Stimulated activated memory B cell treated with anti-CD40 and anti-IgM and Interleukin-4, amounts not matched to agents 10 μg/mL and 1 μg/mL and 100 μg/mL, for 72 hours (primary cell): ENCODE measurements around the gene CREB5.

Experiments used
- ATAC-seq: fragments of 150-1000 bp; cut with Tn5 transposase; 2 replicates; pipeline ENCODE4 v1.10.0; 2021
- H3K27ac Mint-ChIP-seq: one replicate; pipeline ENCODE4 v1.8.0; 2022; ENCODE audit warnings: mild to moderate bottlenecking, mixed read lengths
- H3K27me3 Mint-ChIP-seq: one replicate; pipeline ENCODE4 v1.8.0; 2022; ENCODE audit warnings: mixed read lengths
- H3K36me3 Mint-ChIP-seq: one replicate; pipeline ENCODE4 v1.8.0; 2022; ENCODE audit warnings: mixed read lengths
- H3K4me1 Mint-ChIP-seq: one replicate; pipeline ENCODE4 v1.8.0; 2022; ENCODE audit warnings: mixed read lengths
- H3K4me3 Mint-ChIP-seq: one replicate; pipeline ENCODE4 v1.8.0; 2022; ENCODE audit warnings: mild to moderate bottlenecking, moderate library complexity, mixed read lengths
- H3K9me3 Mint-ChIP-seq: one replicate; pipeline ENCODE4 v1.8.0; 2022; ENCODE audit warnings: mixed read lengths

Gene CREB5

GRCh38 chr7:28753613-28754012 lies 341.3 kb downstream of the CREB5 start:
- Mint-ChIP-seq H3K27me3 (peaks cover 27% of the 10 kb centered on the region), H3K9me3 (no peaks in the 10 kb centered on the region)

GRCh38 chr7:28754027-28754426 lies 341.7 kb downstream of the CREB5 start:
- ATAC-seq = no peak
- Mint-ChIP-seq H3K27ac (no peak overlapping the region), H3K36me3 (no peaks in the 10 kb centered on the region), H3K4me3 (no peak overlapping the region), H3K27me3 (peaks cover 27% of the 10 kb centered on the region), H3K4me1 (no peaks in the 10 kb centered on the region), H3K9me3 (no peaks in the 10 kb centered on the region)

More at GRCh38 chr7:28753613-28754012, 341.3 kb downstream of the CREB5 start:
- no peaks in the 10 kb centered on the region for H3K4me1 Mint-ChIP-seq
- no peak overlapping the region for H3K27ac Mint-ChIP-seq
- no peaks in the 10 kb centered on the region for H3K36me3 Mint-ChIP-seq
- no peak for ATAC-seq
- H3K4me3 Mint-ChIP-seq = no peak overlapping the region

DNA sequence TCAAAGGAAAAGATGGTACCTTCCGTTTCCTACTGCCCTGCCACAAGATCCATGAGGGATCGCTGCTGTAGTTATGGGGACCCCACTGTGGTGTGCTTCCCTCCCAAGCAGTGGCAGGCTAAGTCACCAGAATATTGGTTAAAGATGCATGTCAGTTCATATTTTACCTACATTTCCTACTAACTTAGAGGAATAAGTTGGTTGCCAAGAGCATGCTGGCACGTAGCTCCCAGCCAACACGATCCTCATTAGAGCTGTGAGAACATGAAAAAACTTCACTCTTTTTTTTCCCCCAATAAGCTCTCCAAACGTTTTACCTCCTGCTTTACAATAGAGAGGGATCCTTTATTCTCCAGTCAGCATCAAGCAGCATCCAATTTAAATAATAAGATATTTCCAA lies 342.1 kb downstream of the CREB5 start:
- Mint-ChIP-seq H3K4me3 (no peak overlapping the region), H3K36me3 (no peaks in the 10 kb centered on the region), H3K4me1 (no peaks in the 10 kb centered on the region), H3K27ac (no peak overlapping the region), H3K27me3 (peaks cover 31% of the 10 kb centered on the region), H3K9me3 (no peaks in the 10 kb centered on the region)
- no peak for ATAC-seq

- Mint-ChIP-seq H3K4me3 (no peak overlapping the region), H3K9me3 (no peaks in the 10 kb centered on the region), H3K4me1 (no peaks in the 10 kb centered on the region), H3K36me3 (no peaks in the 10 kb centered on the region), H3K27ac (no peak overlapping the region), H3K27me3 (peaks cover 39% of the 10 kb centered on the region)
- no peak for ATAC-seq
Observed at GRCh38 chr7:28755255-28755654, 342.9 kb downstream of the CREB5 start.

DNA sequence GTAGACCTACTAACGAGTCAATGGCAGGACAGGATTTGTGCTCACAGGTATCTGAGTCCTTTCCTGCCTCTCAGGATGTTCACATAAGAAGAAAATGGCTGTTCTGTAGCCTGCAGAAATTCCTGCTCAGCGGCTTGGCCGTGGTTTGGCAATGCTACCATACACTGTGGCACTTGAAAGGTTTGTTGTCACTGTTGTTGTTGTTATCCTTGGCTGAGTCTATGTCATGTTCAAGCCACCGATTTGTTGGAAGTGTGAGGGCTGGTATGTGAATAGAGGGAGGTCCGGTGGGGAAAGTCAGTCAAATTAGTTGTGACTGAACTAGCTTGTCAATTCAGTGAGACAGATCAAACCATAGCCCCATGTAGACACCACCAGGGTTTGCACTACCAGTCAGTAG lies 345.9 kb downstream of the CREB5 start:
- Mint-ChIP-seq H3K4me3 (no peak overlapping the region), H3K27ac (no peak overlapping the region), H3K4me1 (no peaks in the 10 kb centered on the region), H3K36me3 (no peaks in the 10 kb centered on the region), H3K9me3 (no peaks in the 10 kb centered on the region), H3K27me3 (peaks cover 42% of the 10 kb centered on the region)
- ATAC-seq = no peak

- ATAC-seq = no peak
- Mint-ChIP-seq H3K4me1 (no peaks in the 10 kb centered on the region), H3K4me3 (no peak overlapping the region), H3K9me3 (no peaks in the 10 kb centered on the region), H3K27ac (no peak overlapping the region), H3K27me3 (peaks cover 40% of the 10 kb centered on the region), H3K36me3 (no peaks in the 10 kb centered on the region)
Observed at GRCh38 chr7:28759475-28759971, 347.2 kb downstream of the CREB5 start.

- ATAC-seq = no peak
- Mint-ChIP-seq H3K4me1 (no peaks in the 10 kb centered on the region), H3K36me3 (no peaks in the 10 kb centered on the region), H3K27ac (no peak overlapping the region), H3K4me3 (no peak overlapping the region), H3K9me3 (no peaks in the 10 kb centered on the region), H3K27me3 (peaks cover 41% of the 10 kb centered on the region)
Observed at GRCh38 chr7:28761505-28761904, 349.2 kb downstream of the CREB5 start.

DNA sequence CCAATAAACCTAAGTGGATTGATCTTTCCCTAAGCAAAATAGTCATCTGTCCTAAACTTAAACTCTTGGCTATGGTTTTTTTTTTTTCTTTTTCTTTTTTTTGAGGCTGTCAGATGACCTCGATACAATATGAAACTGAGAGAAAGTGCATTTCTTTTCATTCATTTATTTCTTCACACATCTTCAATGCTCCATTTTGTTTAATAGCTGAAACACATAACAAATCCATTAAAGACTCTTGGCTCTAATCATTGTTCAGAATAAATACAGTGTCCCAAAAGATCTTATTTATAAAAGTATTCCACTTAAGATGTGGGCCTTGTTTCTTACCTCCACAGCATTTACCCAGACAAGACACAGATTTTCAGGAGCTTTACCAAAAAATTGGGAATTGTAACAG lies 350.3 kb downstream of the CREB5 start:
- H3K36me3 Mint-ChIP-seq = no peaks in the 10 kb centered on the region
- no peaks in the 10 kb centered on the region for H3K9me3 Mint-ChIP-seq
- H3K27ac Mint-ChIP-seq = no peak overlapping the region
- no peak overlapping the region for H3K4me3 Mint-ChIP-seq
- no peaks in the 10 kb centered on the region for H3K4me1 Mint-ChIP-seq
- peaks cover 34% of the 10 kb centered on the region for H3K27me3 Mint-ChIP-seq
- ATAC-seq = no peak

DNA sequence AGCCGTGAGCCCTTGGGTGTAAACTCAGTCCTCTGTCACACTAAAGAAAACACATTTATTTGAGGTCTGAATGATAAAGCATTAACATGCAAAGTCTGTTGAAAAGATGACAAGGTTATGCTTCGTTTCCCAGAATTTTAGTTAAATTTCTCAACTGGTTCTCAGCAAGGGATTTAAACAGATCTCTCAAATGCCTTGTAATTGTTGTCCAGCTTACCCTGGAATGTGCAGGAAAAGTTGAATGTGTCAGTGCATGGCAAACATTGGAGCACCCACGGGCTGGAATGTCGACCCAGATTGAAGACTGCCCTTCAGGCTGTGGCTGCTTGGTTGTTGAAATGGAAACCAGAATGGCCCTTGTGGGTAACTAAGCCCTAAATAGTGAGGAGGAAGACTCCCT lies 354.0 kb downstream of the CREB5 start:
- Mint-ChIP-seq H3K36me3 (no peaks in the 10 kb centered on the region), H3K27me3 (peaks cover 10% of the 10 kb centered on the region), H3K27ac (no peak overlapping the region), H3K9me3 (no peaks in the 10 kb centered on the region), H3K4me3 (no peak overlapping the region), H3K4me1 (no peaks in the 10 kb centered on the region)
- no peak for ATAC-seq

GRCh38 chr7:28767356-28767755 lies 355.0 kb downstream of the CREB5 start:
- no peak for ATAC-seq
- Mint-ChIP-seq H3K9me3 (no peaks in the 10 kb centered on the region), H3K27me3 (peaks cover 10% of the 10 kb centered on the region), H3K4me1 (no peaks in the 10 kb centered on the region), H3K36me3 (no peaks in the 10 kb centered on the region), H3K27ac (no peak overlapping the region), H3K4me3 (no peak overlapping the region)

- Mint-ChIP-seq H3K27me3 (peaks cover 10% of the 10 kb centered on the region), H3K36me3 (no peaks in the 10 kb centered on the region), H3K27ac (no peak overlapping the region), H3K9me3 (no peaks in the 10 kb centered on the region), H3K4me3 (no peak overlapping the region), H3K4me1 (no peaks in the 10 kb centered on the region)
- no peak for ATAC-seq
Observed at GRCh38 chr7:28768577-28769147, 356.3 kb downstream of the CREB5 start.

DNA sequence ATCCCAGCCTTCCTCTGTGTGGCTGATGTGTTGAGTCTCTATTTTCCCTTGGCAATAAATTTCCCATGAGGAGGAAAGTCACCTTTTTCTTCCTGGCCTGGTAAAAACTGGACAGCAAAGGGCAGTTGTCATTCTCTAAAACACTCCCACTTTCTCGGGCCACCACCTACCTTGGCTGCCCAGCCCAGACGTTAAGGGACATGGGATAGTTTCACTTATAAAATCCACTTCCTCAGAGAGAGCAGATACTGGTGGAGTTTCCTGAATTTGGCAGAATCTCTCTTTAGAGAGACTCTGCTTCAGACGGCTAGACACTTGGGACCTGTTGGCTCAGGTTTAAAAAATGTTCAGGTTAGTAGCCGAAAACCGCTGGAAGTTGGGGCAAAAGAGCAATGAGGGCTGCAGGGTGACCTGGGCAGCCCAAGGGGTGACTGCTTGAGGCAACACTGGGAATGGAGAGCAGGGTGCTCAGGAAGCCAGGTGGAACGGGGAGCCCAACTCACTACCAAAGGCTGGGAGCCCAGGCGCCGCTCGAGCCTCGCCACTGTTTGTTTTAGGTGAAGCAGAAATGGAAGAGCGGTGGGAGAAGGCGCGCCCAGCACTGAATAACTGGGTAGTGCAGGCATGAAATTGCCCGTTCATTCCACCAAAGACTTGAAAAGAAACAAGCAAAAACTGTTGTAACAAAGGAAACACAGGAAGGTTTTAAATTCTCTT lies 359.7 kb downstream of the CREB5 start:
- no peak for ATAC-seq
- H3K27me3 Mint-ChIP-seq = no peaks in the 10 kb centered on the region
- H3K36me3 Mint-ChIP-seq = no peaks in the 10 kb centered on the region
- H3K4me3 Mint-ChIP-seq = no peak overlapping the region
- no peaks in the 10 kb centered on the region for H3K9me3 Mint-ChIP-seq
- H3K4me1 Mint-ChIP-seq = no peaks in the 10 kb centered on the region
- H3K27ac Mint-ChIP-seq = no peak overlapping the region

GRCh38 chr7:28773423-28774145 lies 361.3 kb downstream of the CREB5 start:
- H3K27ac Mint-ChIP-seq = no peak overlapping the region
- H3K4me3 Mint-ChIP-seq = no peak overlapping the region
- no peaks in the 10 kb centered on the region for H3K9me3 Mint-ChIP-seq
- H3K36me3 Mint-ChIP-seq = no peaks in the 10 kb centered on the region
- no peak for ATAC-seq
- H3K4me1 Mint-ChIP-seq = no peaks in the 10 kb centered on the region
- no peaks in the 10 kb centered on the region for H3K27me3 Mint-ChIP-seq

- Mint-ChIP-seq H3K27me3 (no peaks in the 10 kb centered on the region), H3K4me3 (no peak overlapping the region), H3K27ac (no peak overlapping the region), H3K36me3 (no peaks in the 10 kb centered on the region), H3K9me3 (no peaks in the 10 kb centered on the region), H3K4me1 (no peaks in the 10 kb centered on the region)
- no peak for ATAC-seq
Observed at GRCh38 chr7:28774261-28774988, 362.1 kb downstream of the CREB5 start.

DNA sequence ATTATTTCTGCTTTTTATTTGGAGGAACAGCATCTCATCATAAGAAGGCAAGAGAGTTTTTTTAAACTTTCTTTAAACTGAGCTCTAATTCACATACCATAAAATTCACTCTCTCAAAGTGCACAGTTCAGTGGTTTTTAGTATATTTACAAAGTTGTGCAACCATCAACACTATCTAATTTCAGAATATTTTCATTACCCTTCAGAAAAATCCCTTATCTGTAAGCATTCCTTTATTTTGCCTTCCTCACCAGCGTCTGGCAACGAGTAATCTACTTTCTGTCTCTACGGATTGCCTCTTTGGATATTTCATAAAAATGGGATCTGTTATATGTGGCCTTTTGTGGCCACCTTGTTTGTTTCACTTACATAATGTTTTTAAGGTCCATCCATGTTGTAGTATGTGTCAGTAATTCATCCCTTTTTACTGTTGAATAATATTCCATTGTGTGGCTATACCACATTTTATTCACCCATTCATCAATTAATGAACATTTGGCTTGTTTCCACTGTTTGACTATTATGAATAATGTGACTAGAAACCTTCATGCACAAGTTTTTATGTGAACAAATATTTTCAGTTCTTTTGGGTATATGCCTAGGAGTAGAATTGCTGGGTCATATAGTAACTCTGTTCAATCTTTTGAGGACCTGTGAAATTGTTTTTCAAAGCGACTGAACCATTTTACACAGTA lies 364.3 kb downstream of the CREB5 start:
- H3K27ac Mint-ChIP-seq = no peak overlapping the region
- peaks cover under 1% of the 10 kb centered on the region for H3K4me1 Mint-ChIP-seq
- H3K36me3 Mint-ChIP-seq = no peaks in the 10 kb centered on the region
- no peak for ATAC-seq
- no peaks in the 10 kb centered on the region for H3K27me3 Mint-ChIP-seq
- no peaks in the 10 kb centered on the region for H3K9me3 Mint-ChIP-seq
- H3K4me3 Mint-ChIP-seq = no peak overlapping the region
